GM19395 (cell line): ENCODE measurements around the gene MTPN.

ENCODE experiments used
- ATAC-seq: cut with Tn5 transposase; IDR thresholded peaks from one replicate; pipeline ENCODE4 v1.9.1; 2021; ENCODE audit warnings: mild to moderate bottlenecking, moderate library complexity; ENCODE audit not compliant: unreplicated experiment

Gene MTPN

DNA sequence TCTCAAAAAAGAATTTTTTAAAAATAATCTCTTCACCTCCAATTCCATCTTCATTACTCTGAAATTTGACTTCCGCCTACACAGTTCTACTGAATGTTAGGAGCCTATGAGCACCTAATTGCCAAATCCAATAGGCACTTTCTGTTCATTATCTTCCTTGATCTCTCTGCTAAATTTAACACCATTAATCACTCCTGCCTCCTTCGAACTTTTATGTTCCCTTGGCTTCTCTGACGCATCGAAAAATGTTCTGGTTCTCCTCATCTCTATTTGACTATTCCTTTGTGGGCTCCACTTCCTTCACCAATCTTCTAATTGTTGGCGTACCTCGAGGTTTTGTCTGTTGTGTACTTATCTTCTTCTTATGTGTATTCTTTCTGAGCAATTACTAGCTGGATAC is 87.3 kb downstream of the MTPN start:
- ATAC-seq = no peak

DNA sequence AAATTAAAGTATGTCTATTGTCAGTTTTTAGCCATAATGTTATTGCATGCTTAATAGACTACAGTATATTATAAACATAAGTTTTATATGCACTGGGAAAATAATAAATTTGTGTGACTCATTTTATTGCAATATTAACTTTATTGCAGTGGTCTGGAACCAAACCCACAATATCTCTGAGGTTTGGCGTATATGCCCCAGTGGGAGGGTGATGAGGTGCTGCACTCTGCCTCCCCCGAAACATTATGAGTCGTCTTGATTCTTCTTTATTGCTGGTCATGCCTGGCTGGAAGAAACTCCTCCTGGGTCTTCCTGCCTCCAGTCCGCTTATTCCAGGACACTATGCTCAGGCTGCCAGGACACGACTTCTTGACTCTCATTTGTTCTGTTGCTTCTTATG is 88.4 kb downstream of the MTPN start:
- ATAC-seq = no peak

- ATAC-seq = peak; percentile 65
Measured at GRCh38 chr7:135886345-135887132, 90.6 kb downstream of the MTPN start.

DNA sequence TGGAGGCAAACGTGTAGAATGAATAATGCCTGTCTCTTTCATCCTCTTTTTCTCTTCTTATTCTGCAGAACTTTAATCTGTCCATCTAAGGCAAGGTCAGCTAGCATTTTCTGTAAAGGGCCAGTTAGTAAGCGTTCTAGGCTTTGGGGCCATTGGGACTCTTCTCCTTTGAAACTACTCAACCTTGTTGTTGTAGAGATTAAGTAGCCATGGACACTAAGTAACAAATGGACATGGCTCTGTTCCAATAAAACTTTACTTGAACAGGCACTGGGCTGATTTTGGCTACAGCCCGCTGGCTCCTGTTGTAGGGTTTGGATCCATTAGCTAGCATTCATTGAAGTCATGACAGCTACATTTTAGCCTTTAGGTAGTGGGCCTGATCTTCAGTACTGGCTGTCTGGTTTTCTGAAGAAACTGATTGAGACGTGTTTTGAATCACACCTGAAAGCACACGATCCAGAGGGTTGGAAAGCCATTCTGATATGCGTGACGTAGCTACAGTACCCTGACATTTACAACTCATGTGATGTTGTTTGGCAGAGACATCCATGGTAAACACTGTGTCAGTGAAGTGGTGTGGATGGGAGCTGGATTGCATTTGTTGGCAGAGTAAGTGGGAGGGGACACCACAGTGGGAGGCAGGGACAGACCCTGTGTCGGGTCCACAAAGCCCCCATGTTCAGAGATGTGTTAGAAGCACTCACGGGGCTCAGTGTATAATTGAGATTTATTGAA is 92.5 kb downstream of the MTPN start:
- ATAC-seq = no peak

DNA sequence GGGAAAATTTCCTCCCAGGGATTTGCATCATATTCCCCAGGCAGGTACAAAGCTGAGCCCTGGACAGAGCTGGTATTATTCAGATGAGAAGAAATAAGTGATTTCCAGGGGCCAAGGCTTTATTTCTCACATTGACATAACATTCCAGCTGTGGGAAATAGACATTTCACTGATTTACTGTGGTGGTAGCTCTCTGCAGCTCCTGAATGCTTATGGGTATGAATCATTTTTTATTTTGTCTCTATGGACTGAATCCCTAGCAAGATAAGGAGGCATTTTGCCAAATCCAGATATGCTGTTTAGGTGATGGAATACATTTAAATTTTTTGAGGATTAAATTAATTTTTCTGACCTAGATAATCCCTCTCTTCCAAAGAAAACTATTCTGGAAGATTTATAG is 97.9 kb downstream of the MTPN start:
- ATAC-seq = no peak

GRCh38 chr7:135878284-135878683 is 98.9 kb downstream of the MTPN start:
- no peak for ATAC-seq

DNA sequence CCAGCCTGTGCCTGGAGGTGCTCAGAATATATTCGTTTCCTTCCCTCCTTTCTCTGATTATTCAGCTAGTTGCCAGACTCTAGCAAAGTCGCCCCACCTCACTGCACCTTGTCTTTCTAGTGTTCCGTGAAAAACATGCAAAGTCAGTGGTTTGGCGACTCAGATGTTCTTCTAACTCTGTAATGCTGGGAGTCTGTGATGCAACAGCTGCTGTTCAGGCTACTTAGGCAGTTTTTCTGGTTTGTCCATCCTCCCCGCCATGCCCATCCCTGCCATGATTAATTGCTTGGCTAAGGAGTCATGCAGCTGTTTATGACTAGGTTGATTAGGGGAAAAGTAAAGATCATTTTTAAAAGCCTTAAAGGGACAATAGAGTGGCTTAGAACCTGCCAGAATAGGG is 99.4 kb downstream of the MTPN start:
- ATAC-seq = no peak
